Measurements from ENCODE around the gene CAMK2D. TPM values are rescaled to one million over a fixed set of nuclear protein-coding genes. Genes with fewer than 3 reads are reported as not detected.

The CAMK2D gene
- total and polyA plus RNA-seq, 2 donors (not counting 1 experiment from before 2014, with no cell fraction given): 120 to 262 TPM

- Histone ChIP-seq H3K4me1 (ENCODE audit: control insufficient read depth, extremely low read depth, insufficient read depth, low read length) (peaks cover 8% of the 10 kb centered on the region), H2AFZ (ENCODE audit: low read length) (no peak overlapping the region), H3K9ac (ENCODE audit: insufficient read depth, low read length) (no peak overlapping the region), H4K20me1 (ENCODE audit: control insufficient read depth, extremely low read depth, insufficient read depth, low read length) (peaks cover 2% of the 10 kb centered on the region), H3K79me2 (ENCODE audit: control insufficient read depth, insufficient read depth, low read length) (peaks cover 11% of the 10 kb centered on the region), H3K27me3 (ENCODE audit: control insufficient read depth, insufficient read depth, low read length) (no peaks in the 10 kb centered on the region), H3K9me3 (ENCODE audit: control insufficient read depth, insufficient read depth, low read depth, low read length) (no peaks in the 10 kb centered on the region), H3K36me3 (ENCODE audit: control insufficient read depth, insufficient read depth, low read length) (no peaks in the 10 kb centered on the region), H3K4me3 (replicated peaks in 1 of 4; ENCODE audit: control extremely low read depth in 1 of 4, insufficient read depth in 1 of 4, low read depth in 3 of 4, low read length in 4 of 4) (no peak overlapping the region), H3K27ac (ENCODE audit: insufficient read depth, low read length) (no peak overlapping the region), H3K4me2 (ENCODE audit: extremely low read depth, insufficient read depth, low read length) (no peak overlapping the region)
- TF ChIP-seq CTCF (conservative IDR thresholded peaks at IDR 0.05 in 1 of 2, IDR thresholded peaks at IDR 0.05 in 1 of 2; ENCODE audit: low read depth in 1 of 2, low read length in 2 of 2) (no peak), EZH2 (IDR thresholded peaks at IDR 0.05; ENCODE audit: low read length, missing control alignments) (no peak)
- DNase-seq (ENCODE audit: low read depth in 2 of 2): no peak
Observed at GRCh38 chr4:113579360-113579759, 182.2 kb downstream of the CAMK2D start.

GRCh38 chr4:113576947-113577678 lies 184.4 kb downstream of the CAMK2D start:
- H2AFZ ChIP-seq (ENCODE audit: low read length): no peak overlapping the region

GRCh38 chr4:113575401-113575800 lies 186.1 kb downstream of the CAMK2D start:
- H3K27ac ChIP-seq (ENCODE audit: insufficient read depth, low read length): no peak overlapping the region
- no peak overlapping the region for H3K4me3 ChIP-seq (replicated peaks in 1 of 4; ENCODE audit: control extremely low read depth in 1 of 4, insufficient read depth in 1 of 4, low read depth in 3 of 4, low read length in 4 of 4)
- no peaks in the 10 kb centered on the region for H3K36me3 ChIP-seq (ENCODE audit: control insufficient read depth, insufficient read depth, low read length)
- peaks cover 12% of the 10 kb centered on the region for H3K4me1 ChIP-seq (ENCODE audit: control insufficient read depth, extremely low read depth, insufficient read depth, low read length)
- H3K9me3 ChIP-seq (ENCODE audit: control insufficient read depth, insufficient read depth, low read depth, low read length): no peaks in the 10 kb centered on the region
- peaks cover 20% of the 10 kb centered on the region for H3K79me2 ChIP-seq (ENCODE audit: control insufficient read depth, insufficient read depth, low read length)
- no peak overlapping the region for H3K9ac ChIP-seq (ENCODE audit: insufficient read depth, low read length)
- TF ChIP-seq EZH2 (IDR thresholded peaks at IDR 0.05; ENCODE audit: low read length, missing control alignments) (no peak), CTCF (conservative IDR thresholded peaks at IDR 0.05 in 1 of 2, IDR thresholded peaks at IDR 0.05 in 1 of 2; ENCODE audit: low read depth in 1 of 2, low read length in 2 of 2) (no peak)
- no peak overlapping the region for H3K4me2 ChIP-seq (ENCODE audit: extremely low read depth, insufficient read depth, low read length)
- no peaks in the 10 kb centered on the region for H3K27me3 ChIP-seq (ENCODE audit: control insufficient read depth, insufficient read depth, low read length)
- DNase-seq (ENCODE audit: low read depth in 2 of 2): peak; percentile 76 to 82
- no peak overlapping the region for H2AFZ ChIP-seq (ENCODE audit: low read length)
- H4K20me1 ChIP-seq (ENCODE audit: control insufficient read depth, extremely low read depth, insufficient read depth, low read length): peaks cover 2% of the 10 kb centered on the region

More at GRCh38 chr4:113576947-113577678, 184.4 kb downstream of the CAMK2D start:
- H3K27me3 ChIP-seq (ENCODE audit: control insufficient read depth, insufficient read depth, low read length): no peaks in the 10 kb centered on the region
- H3K4me1 ChIP-seq (ENCODE audit: control insufficient read depth, extremely low read depth, insufficient read depth, low read length): peaks cover 12% of the 10 kb centered on the region
- no peak overlapping the region for H3K27ac ChIP-seq (ENCODE audit: insufficient read depth, low read length)
- TF ChIP-seq EZH2 (IDR thresholded peaks at IDR 0.05; ENCODE audit: low read length, missing control alignments) (no peak), CTCF (conservative IDR thresholded peaks at IDR 0.05 in 1 of 2, IDR thresholded peaks at IDR 0.05 in 1 of 2; ENCODE audit: low read depth in 1 of 2, low read length in 2 of 2) (no peak)
- no peak overlapping the region for H3K4me3 ChIP-seq (replicated peaks in 1 of 4; ENCODE audit: control extremely low read depth in 1 of 4, insufficient read depth in 1 of 4, low read depth in 3 of 4, low read length in 4 of 4)
- peaks cover 2% of the 10 kb centered on the region for H4K20me1 ChIP-seq (ENCODE audit: control insufficient read depth, extremely low read depth, insufficient read depth, low read length)
- H3K9ac ChIP-seq (ENCODE audit: insufficient read depth, low read length): no peak overlapping the region
- H3K4me2 ChIP-seq (ENCODE audit: extremely low read depth, insufficient read depth, low read length): no peak overlapping the region
- peaks cover 18% of the 10 kb centered on the region for H3K79me2 ChIP-seq (ENCODE audit: control insufficient read depth, insufficient read depth, low read length)
- DNase-seq (ENCODE audit: low read depth in 2 of 2): peak in 1 of 2 donors; percentile 27
- no peaks in the 10 kb centered on the region for H3K9me3 ChIP-seq (ENCODE audit: control insufficient read depth, insufficient read depth, low read depth, low read length)
- H3K36me3 ChIP-seq (ENCODE audit: control insufficient read depth, insufficient read depth, low read length): no peaks in the 10 kb centered on the region

Data from fibroblast of lung (primary cell).